ENCODE data around the gene SP110. TPM values are rescaled to one million over a fixed set of nuclear protein-coding genes. Genes with fewer than 3 reads are reported as not detected.

Gene SP110
- total RNA-seq, 2 donors from 2014 or later, result 28.0 to 73.5 TPM

DNA sequence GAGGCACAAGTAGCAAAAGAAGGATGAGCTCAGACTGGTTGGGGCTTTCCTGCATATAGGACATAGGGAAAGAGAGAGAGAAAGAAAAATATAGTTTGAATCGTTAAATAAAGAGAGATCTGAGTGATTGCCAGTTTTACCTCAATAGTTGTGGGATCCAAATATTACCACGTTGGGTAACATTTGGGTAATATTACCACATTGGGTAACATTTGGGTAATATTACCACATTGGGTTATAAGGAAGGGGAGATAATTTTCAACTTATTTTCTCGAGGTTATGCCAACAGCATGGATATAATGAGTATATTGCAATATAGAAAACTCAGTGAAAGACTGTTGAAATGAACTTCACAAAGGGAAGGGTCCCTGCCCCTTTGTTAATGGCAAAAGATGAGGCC, 26.4 kb upstream of the SP110 start:
- no peaks in the 10 kb centered on the region for H3K36me3 ChIP-seq
- DNase-seq (ENCODE audit: low spot score), result no peak
- no peaks in the 10 kb centered on the region for H3K9me3 ChIP-seq
- H3K4me3 ChIP-seq, result no peak overlapping the region
- no peaks in the 10 kb centered on the region for H3K27me3 ChIP-seq (replicated peaks; ENCODE audit: insufficient read depth)
- no peak for ATAC-seq (ENCODE audit: insufficient number of reproducible peaks, low FRiP score, low read depth)
- no peak overlapping the region for H3K27ac ChIP-seq
- TF ChIP-seq, protein P1, sequence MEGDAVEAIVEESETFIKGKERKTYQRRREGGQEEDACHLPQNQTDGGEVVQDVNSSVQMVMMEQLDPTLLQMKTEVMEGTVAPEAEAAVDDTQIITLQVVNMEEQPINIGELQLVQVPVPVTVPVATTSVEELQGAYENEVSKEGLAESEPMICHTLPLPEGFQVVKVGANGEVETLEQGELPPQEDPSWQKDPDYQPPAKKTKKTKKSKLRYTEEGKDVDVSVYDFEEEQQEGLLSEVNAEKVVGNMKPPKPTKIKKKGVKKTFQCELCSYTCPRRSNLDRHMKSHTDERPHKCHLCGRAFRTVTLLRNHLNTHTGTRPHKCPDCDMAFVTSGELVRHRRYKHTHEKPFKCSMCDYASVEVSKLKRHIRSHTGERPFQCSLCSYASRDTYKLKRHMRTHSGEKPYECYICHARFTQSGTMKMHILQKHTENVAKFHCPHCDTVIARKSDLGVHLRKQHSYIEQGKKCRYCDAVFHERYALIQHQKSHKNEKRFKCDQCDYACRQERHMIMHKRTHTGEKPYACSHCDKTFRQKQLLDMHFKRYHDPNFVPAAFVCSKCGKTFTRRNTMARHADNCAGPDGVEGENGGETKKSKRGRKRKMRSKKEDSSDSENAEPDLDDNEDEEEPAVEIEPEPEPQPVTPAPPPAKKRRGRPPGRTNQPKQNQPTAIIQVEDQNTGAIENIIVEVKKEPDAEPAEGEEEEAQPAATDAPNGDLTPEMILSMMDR (IDR thresholded peaks at IDR 0.05), result no peak
- no peaks in the 10 kb centered on the region for H3K4me1 ChIP-seq (ENCODE audit: control insufficient read depth in 1 of 2, low read depth in 2 of 2)

DNA sequence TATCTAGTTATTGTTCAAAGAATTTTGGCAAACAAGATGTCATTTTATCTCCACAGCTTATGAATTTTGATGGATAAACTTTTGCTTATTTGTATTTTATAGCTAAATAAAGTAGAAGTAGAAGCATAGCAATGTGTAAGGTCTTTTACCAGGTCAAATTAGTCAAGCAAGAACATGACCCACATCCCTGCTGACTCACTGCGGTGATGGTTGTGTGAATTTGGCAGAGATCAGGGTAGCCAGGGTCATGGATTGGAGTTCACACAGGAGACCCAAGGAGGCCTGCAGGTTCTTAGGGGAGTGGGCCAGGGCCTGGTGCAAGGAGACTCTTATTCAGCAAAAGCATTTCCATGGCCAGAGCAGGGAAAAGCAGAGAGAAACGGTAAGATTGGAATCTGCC, 24.4 kb upstream of the SP110 start:
- ATAC-seq (ENCODE audit: insufficient number of reproducible peaks, low FRiP score, low read depth), result no peak

DNA sequence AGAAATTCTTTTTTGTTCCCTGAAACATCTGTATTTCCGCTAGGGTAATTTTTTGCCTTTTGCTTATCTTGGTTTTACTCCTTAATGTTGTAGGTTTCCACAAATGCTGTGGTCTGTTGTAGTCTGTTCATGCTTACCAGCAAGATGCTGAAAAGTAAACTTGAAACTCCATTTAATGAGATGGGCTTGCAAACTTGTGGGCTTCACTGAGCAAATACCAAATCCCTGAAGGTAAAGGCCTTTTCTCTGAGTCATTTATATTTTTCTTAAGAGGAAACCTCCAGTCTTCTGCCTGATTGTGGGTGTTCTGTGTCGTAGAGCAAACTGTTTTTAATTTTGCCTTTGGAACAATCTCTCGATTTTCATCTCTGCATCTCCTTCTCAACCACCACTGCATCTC, 15.1 kb upstream of the SP110 start:
- DNase-seq (ENCODE audit: low spot score) (no peak), ATAC-seq (ENCODE audit: insufficient number of reproducible peaks, low FRiP score, low read depth) (no peak)
- no peak overlapping the region for H3K27ac ChIP-seq
- H3K9me3 ChIP-seq, result peaks cover 7% of the 10 kb centered on the region
- H3K36me3 ChIP-seq, result no peaks in the 10 kb centered on the region
- TF ChIP-seq, protein P1 (IDR thresholded peaks at IDR 0.05), result no peak
- no peak overlapping the region for H3K4me3 ChIP-seq
- no peaks in the 10 kb centered on the region for H3K27me3 ChIP-seq (replicated peaks; ENCODE audit: insufficient read depth)
- no peaks in the 10 kb centered on the region for H3K4me1 ChIP-seq (ENCODE audit: control insufficient read depth in 1 of 2, low read depth in 2 of 2)

More for the DNA sequence above, 24.4 kb upstream of the SP110 start:
- no peaks in the 10 kb centered on the region for H3K4me1 ChIP-seq (ENCODE audit: control insufficient read depth in 1 of 2, low read depth in 2 of 2)
- H3K27me3 ChIP-seq (replicated peaks; ENCODE audit: insufficient read depth), result no peaks in the 10 kb centered on the region
- no peaks in the 10 kb centered on the region for H3K9me3 ChIP-seq
- no peak for DNase-seq (ENCODE audit: low spot score)
- no peak overlapping the region for H3K27ac ChIP-seq
- H3K36me3 ChIP-seq, result no peaks in the 10 kb centered on the region
- no peak overlapping the region for H3K4me3 ChIP-seq
- TF ChIP-seq, protein P1 (IDR thresholded peaks at IDR 0.05), result no peak

DNA sequence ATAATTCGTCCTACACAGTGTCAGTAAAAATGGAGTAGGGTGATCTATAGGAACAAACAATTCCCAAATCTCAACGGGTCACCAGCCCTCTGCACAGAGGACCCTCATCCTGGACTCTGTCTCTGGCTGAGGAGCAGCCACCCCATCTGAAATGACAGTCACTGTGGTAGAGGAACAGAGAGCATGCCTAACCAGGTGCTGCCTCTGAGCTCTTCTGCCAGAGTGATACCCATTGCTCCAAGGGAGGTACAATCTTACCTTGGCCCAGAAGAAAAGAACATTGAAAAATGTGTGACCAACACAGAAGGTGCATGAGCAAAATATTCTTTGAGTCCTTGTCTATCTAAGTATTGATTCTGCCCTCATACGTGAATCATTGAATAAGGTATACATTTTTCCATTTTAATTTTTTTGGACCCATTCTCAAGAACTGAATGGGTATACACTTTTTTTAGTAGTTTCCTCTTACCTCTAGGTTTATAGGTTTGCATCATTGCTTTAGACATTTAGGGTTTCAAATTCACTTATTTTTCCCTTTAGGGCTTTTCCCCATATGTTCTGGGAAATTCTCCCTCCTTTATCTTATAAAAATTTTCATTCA, 14.4 kb upstream of the SP110 start:
- no peak overlapping the region for H3K27ac ChIP-seq
- H3K27me3 ChIP-seq (replicated peaks; ENCODE audit: insufficient read depth), result no peaks in the 10 kb centered on the region
- H3K9me3 ChIP-seq, result peaks cover 7% of the 10 kb centered on the region
- no peak overlapping the region for H3K4me3 ChIP-seq
- H3K36me3 ChIP-seq, result no peaks in the 10 kb centered on the region
- TF ChIP-seq, protein P1 (IDR thresholded peaks at IDR 0.05), result no peak
- H3K4me1 ChIP-seq (ENCODE audit: control insufficient read depth in 1 of 2, low read depth in 2 of 2), result no peaks in the 10 kb centered on the region
- no peak for DNase-seq (ENCODE audit: low spot score)
- ATAC-seq (ENCODE audit: insufficient number of reproducible peaks, low FRiP score, low read depth), result no peak

DNA sequence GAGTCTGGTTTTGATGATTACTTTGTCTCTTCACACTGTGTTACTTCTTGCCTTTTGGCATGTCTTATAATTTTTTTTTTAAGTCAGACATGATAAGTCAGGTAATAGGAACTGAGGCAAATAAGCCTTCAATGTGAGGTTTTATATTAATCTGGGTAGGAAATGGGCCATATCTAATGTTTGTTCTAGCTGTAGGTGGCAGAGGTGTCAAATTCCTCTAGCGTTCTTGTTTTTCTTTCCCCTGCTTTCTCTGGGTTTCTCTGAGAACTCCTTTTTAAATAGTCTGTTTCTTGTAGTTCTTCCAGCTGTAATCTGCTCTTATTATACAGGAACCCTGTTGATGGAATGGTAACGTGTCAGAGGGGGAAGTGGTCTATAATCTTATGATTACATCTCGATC, 11.5 kb upstream of the SP110 start:
- TF ChIP-seq, protein P1 (IDR thresholded peaks at IDR 0.05), result no peak
- peaks cover 7% of the 10 kb centered on the region for H3K9me3 ChIP-seq
- DNase-seq (ENCODE audit: low spot score), result no peak
- no peaks in the 10 kb centered on the region for H3K27me3 ChIP-seq (replicated peaks; ENCODE audit: insufficient read depth)
- ATAC-seq (ENCODE audit: insufficient number of reproducible peaks, low FRiP score, low read depth), result no peak
- H3K4me1 ChIP-seq (ENCODE audit: control insufficient read depth in 1 of 2, low read depth in 2 of 2), result no peaks in the 10 kb centered on the region
- H3K27ac ChIP-seq, result no peak overlapping the region
- H3K4me3 ChIP-seq, result no peak overlapping the region
- no peaks in the 10 kb centered on the region for H3K36me3 ChIP-seq
